DND-41 (cell line): Measurements from ENCODE around the gene ACBD6.

Experiments used
- ATAC-seq: fragments of 200-7000 bp; cut with Tn5 transposase; 3 replicates; pipeline ENCODE4 v1.9.1; 2021; ENCODE audit warnings: low read depth; ENCODE audit not compliant: insufficient read depth
- DNase-seq: peaks from one replicate; pipeline ENCODE4 v3.0.0-alpha.2; 2020
- H2AFZ ChIP-seq: 2 replicates; pipeline ENCODE4 v1.6.0; 2012; ENCODE audit warnings: low read depth, low read length
- H3K27ac ChIP-seq: 2 replicates; pipeline ENCODE4 v1.5.1; 2012; ENCODE audit warnings: low read length, inconsistent platforms
- H3K27me3 ChIP-seq: fragments of 200-600 bp; sonication (generic); 2 replicates; pipeline ENCODE4 v1.6.0; 2012; ENCODE audit warnings: low read length, mild to moderate bottlenecking, inconsistent platforms; ENCODE audit not compliant: insufficient read depth, poor library complexity
- H3K36me3 ChIP-seq: 2 replicates; pipeline ENCODE4 v1.5.1; 2012; ENCODE audit warnings: low read length, inconsistent platforms; ENCODE audit not compliant: insufficient read depth
- H3K4me1 ChIP-seq: 2 replicates; pipeline ENCODE4 v1.5.1; 2012; ENCODE audit warnings: mild to moderate bottlenecking, low read length; ENCODE audit not compliant: insufficient read depth
- H3K4me2 ChIP-seq: 2 replicates; pipeline ENCODE4 v1.6.0; 2012; ENCODE audit warnings: mild to moderate bottlenecking, moderate library complexity, low read length, inconsistent platforms; ENCODE audit not compliant: insufficient read depth
- H3K4me3 ChIP-seq, 2 experiments: fragments of 200-600 bp in 1 of 2; shearing (Covaris generic) in 1 of 2; 2 replicates each; pipeline ENCODE4 v1.5.1; 2012 to 2016; ENCODE audit warnings: inconsistent platforms in 2 of 2, low read length in 2 of 2, mild to moderate bottlenecking in 2 of 2, low read depth in 1 of 2, moderate library complexity in 1 of 2
- H3K79me2 ChIP-seq: 2 replicates; pipeline ENCODE4 v1.6.0; 2012; ENCODE audit warnings: low read length, inconsistent platforms; ENCODE audit not compliant: insufficient read depth
- H3K9ac ChIP-seq: 2 replicates; pipeline ENCODE4 v1.6.0; 2012; ENCODE audit warnings: low read depth, mild to moderate bottlenecking, inconsistent platforms, low read length, moderate library complexity
- H3K9me3 ChIP-seq: 2 replicates; pipeline ENCODE4 v1.5.1; 2012; ENCODE audit warnings: low read length, moderate library complexity, mild to moderate bottlenecking, inconsistent platforms; ENCODE audit not compliant: insufficient read depth, severe bottlenecking
- H4K20me1 ChIP-seq: 2 replicates; pipeline ENCODE4 v1.6.0; 2012; ENCODE audit warnings: low read length; ENCODE audit not compliant: insufficient read depth
- EZH2 ChIP-seq: IDR thresholded peaks from 3 replicates; pipeline ENCODE4 v1.6.1; 2012; ENCODE audit warnings: borderline replicate concordance, low read depth, mild to moderate bottlenecking, moderate library complexity, low read length, inconsistent platforms; ENCODE audit not compliant: severe bottlenecking
- TF ChIP-seq, protein P1 (sequence below): IDR thresholded peaks from 2 replicates; pipeline ENCODE4 v1.5.1; 2012; ENCODE audit warnings: borderline replicate concordance, low read length, moderate library complexity, mild to moderate bottlenecking; ENCODE audit not compliant: poor library complexity, severe bottlenecking; ENCODE audit errors: extremely low read depth

Gene ACBD6

DNA sequence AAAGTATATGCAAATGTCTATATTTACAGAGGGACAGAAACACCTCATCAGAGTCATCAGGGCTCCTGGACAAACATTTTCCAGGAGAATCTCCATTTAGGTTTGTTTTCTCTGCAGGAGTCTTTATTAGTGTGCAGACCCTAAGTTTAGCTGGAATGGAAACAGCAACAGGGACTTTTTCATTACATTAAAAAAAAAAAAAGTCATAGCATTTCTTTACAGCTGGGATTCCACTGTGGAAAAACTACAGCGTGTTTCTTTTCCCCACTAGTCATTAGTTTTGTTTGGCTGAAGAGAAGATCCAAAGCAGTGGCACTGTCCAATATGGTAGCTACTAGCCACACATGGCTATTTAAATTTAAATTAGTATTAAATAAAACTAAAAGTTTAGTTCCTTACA lies 222.7 kb downstream of the ACBD6 start:
- ATAC-seq, result no peak
- Histone ChIP-seq H3K4me3 (no peak overlapping the region), H3K9ac (no peak overlapping the region), H4K20me1 (no peaks in the 10 kb centered on the region), H3K27me3 (no peaks in the 10 kb centered on the region), H3K79me2 (no peaks in the 10 kb centered on the region), H3K36me3 (peaks cover 41% of the 10 kb centered on the region), H3K4me1 (no peaks in the 10 kb centered on the region), H3K27ac (no peak overlapping the region), H3K9me3 (no peaks in the 10 kb centered on the region), H3K4me2 (no peak overlapping the region), H2AFZ (no peak overlapping the region)
- TF ChIP-seq, protein P1, sequence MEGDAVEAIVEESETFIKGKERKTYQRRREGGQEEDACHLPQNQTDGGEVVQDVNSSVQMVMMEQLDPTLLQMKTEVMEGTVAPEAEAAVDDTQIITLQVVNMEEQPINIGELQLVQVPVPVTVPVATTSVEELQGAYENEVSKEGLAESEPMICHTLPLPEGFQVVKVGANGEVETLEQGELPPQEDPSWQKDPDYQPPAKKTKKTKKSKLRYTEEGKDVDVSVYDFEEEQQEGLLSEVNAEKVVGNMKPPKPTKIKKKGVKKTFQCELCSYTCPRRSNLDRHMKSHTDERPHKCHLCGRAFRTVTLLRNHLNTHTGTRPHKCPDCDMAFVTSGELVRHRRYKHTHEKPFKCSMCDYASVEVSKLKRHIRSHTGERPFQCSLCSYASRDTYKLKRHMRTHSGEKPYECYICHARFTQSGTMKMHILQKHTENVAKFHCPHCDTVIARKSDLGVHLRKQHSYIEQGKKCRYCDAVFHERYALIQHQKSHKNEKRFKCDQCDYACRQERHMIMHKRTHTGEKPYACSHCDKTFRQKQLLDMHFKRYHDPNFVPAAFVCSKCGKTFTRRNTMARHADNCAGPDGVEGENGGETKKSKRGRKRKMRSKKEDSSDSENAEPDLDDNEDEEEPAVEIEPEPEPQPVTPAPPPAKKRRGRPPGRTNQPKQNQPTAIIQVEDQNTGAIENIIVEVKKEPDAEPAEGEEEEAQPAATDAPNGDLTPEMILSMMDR, result no peak
- no peak for TF ChIP-seq EZH2
- no peak for DNase-seq

DNA sequence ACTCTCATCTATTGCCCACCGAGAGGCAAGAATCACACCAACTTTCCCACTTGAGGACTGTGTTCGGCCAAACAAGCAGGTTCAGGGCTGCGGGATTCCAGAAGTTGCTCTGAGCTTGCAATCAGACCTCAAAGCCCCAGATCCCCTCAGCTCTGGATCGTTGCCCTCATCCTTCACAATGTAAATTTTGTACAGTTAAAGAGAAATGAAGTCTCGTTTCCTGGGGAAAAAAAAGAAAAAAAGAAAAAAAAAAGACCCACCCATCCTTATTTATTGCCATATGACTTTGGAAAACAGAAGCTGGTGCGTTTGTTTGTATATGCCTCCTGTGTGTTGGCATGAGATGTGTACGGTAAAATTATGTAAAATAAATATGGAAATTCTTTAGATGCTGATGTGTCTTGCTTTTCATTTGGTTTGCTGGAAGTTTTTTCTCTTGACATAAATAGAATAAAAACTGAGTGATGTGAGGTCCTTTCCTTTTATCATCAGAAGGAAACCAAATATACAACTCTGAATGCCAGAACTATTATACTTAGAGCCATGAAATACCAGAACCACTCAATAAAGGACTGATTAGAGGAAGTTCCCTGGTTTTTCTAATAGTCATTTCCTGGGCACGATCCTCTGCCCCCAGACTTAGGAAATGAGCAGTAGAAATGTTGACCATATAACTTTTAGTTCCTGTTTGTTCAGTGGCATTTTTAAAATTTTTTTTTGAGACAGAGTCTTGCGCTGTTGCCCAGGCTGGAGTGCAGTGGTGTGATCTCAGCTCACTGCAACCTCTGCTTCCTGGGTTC lies 223.6 kb downstream of the ACBD6 start:
- Histone ChIP-seq H3K9ac (no peak overlapping the region), H3K27ac (no peak overlapping the region), H3K4me2 (no peak overlapping the region)

DNA sequence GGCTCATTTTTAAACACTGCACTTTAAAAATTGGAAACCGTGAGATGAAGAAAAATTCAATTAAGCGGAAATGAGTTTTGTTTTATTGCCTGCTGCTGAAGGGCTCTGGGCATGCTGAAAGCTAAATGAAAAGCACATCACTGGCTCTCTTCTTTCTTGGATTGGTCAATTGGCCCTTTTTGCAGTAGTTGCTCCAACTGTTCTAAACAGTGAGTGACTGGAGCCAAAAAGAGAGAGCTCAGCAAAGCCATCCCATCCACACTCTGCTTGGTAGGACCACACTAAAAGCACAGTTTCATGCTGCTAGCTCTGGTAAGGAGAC lies 224.2 kb downstream of the ACBD6 start:
- Histone ChIP-seq H3K79me2 (no peaks in the 10 kb centered on the region), H3K4me1 (no peaks in the 10 kb centered on the region), H3K9me3 (no peaks in the 10 kb centered on the region), H3K9ac (no peak overlapping the region), H4K20me1 (no peaks in the 10 kb centered on the region), H3K4me2 (no peak overlapping the region), H2AFZ (no peak overlapping the region), H3K27ac (no peak overlapping the region), H3K4me3 (no peak overlapping the region), H3K36me3 (peaks cover 46% of the 10 kb centered on the region), H3K27me3 (no peaks in the 10 kb centered on the region)
- no peak for DNase-seq
- ATAC-seq, result no peak
- TF ChIP-seq, protein P1, result no peak
- TF ChIP-seq EZH2, result no peak

More for the DNA sequence above, 223.6 kb downstream of the ACBD6 start:
- Histone ChIP-seq H3K4me3 (no peak overlapping the region), H4K20me1 (no peaks in the 10 kb centered on the region), H3K9me3 (no peaks in the 10 kb centered on the region), H3K27me3 (no peaks in the 10 kb centered on the region), H2AFZ (no peak overlapping the region), H3K79me2 (no peaks in the 10 kb centered on the region), H3K4me1 (no peaks in the 10 kb centered on the region), H3K36me3 (peaks cover 45% of the 10 kb centered on the region)
- ATAC-seq, result no peak
- TF ChIP-seq EZH2, result no peak
- TF ChIP-seq, protein P1, result no peak
- no peak for DNase-seq
